ENCODE measurements around the gene CNOT9.

CNOT9 gene

DNA sequence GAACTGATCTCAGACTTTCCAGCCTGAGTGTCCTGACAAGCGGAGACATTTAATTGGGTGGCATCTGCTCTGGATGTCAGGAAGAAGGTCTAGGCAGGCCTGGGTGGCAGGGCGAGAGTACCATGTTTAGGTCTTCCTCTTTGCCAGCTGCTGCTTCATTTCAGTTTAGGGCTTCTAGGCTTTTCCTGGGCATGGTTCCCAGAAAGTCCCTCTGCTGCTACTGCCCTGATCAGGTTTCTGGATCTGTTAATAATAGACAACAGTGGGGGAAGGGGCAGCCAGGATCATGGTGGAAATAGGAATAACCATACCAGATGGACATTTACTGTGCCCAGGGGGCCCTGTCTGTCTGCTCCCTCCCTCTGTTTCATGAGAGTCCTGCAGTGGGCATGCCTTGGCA is 36.8 kb downstream of the CNOT9 start:
- H3K4me3 ChIP-seq (ENCODE audit: control insufficient read depth, low read depth, low read length) = no peak overlapping the region
- TF ChIP-seq, protein P1, sequence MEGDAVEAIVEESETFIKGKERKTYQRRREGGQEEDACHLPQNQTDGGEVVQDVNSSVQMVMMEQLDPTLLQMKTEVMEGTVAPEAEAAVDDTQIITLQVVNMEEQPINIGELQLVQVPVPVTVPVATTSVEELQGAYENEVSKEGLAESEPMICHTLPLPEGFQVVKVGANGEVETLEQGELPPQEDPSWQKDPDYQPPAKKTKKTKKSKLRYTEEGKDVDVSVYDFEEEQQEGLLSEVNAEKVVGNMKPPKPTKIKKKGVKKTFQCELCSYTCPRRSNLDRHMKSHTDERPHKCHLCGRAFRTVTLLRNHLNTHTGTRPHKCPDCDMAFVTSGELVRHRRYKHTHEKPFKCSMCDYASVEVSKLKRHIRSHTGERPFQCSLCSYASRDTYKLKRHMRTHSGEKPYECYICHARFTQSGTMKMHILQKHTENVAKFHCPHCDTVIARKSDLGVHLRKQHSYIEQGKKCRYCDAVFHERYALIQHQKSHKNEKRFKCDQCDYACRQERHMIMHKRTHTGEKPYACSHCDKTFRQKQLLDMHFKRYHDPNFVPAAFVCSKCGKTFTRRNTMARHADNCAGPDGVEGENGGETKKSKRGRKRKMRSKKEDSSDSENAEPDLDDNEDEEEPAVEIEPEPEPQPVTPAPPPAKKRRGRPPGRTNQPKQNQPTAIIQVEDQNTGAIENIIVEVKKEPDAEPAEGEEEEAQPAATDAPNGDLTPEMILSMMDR (IDR thresholded peaks at IDR 0.05; ENCODE audit: control insufficient read depth, insufficient read depth, low read depth, low read length, missing control alignments) = no peak
- DNase-seq (ENCODE audit: low read depth) = no peak

DNA sequence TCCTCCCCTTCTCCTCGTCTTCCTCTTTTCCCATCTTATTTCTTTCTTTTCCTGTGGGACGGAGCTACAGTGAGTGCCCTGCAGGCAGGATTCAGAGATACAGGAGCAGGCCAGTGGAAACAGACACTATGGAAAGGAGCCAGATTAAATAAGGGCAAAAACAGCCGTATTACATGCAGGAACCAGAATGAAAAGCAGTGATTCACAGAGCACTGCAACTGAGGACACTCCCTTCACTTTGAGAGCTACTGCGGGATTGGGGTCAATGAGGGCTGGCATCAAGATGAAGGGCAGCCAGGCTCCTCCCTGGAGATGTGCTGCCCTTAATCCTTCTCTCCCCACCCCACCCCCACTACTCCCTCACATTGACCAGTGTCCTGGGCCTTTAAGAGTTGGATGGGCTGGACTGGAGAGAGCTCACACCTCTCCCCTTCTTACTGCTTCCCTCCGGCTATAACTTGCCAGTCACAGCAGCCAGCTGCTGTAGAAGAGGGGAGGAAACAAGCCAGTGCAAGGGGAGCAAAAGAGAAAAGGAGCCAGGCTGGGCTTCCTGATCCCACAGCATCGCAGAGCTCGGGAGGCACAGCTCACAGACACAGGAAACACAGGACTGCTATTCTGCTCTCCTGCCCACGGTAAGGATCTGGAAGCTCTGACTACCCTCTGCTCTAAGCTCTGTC is 38.9 kb downstream of the CNOT9 start, which contains the start of gene PLCD4:
Gene PLCD4, plus strand, starts transcription at position 464 of the 680 bp plus-strand sequence. CDS start 7,841 bp downstream, outside the sequence.
- H3K4me3 ChIP-seq (ENCODE audit: control insufficient read depth, low read depth, low read length) = peak within 1 kb of the TSS; percentile 5
- DNase-seq (ENCODE audit: low read depth) = peak; percentile 46
- TF ChIP-seq, protein P1 (IDR thresholded peaks at IDR 0.05; ENCODE audit: control insufficient read depth, insufficient read depth, low read depth, low read length, missing control alignments) = peak; percentile 30

DNA sequence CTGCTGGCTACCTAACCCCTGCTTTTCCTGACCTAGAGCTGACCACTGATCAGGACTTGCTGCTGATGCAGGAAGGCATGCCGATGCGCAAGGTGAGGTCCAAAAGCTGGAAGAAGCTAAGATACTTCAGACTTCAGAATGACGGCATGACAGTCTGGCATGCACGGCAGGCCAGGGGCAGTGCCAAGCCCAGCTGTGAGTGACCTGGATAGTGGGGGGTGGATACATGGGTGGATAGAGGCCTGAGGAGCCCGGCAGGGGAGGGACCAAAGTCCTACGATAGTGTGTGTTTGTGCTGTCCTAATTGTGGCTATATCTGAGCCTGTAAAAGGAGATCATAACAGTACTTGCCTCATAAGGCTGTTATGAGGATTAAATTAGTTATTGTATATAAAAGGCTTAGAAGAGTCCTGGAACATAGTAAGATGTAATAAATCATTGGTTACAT is 47.3 kb downstream of the CNOT9 start:
- no peak overlapping the region for H3K4me3 ChIP-seq (ENCODE audit: control insufficient read depth, low read depth, low read length)
- TF ChIP-seq, protein P1 (IDR thresholded peaks at IDR 0.05; ENCODE audit: control insufficient read depth, insufficient read depth, low read depth, low read length, missing control alignments) = no peak
- no peak for DNase-seq (ENCODE audit: low read depth)

DNA sequence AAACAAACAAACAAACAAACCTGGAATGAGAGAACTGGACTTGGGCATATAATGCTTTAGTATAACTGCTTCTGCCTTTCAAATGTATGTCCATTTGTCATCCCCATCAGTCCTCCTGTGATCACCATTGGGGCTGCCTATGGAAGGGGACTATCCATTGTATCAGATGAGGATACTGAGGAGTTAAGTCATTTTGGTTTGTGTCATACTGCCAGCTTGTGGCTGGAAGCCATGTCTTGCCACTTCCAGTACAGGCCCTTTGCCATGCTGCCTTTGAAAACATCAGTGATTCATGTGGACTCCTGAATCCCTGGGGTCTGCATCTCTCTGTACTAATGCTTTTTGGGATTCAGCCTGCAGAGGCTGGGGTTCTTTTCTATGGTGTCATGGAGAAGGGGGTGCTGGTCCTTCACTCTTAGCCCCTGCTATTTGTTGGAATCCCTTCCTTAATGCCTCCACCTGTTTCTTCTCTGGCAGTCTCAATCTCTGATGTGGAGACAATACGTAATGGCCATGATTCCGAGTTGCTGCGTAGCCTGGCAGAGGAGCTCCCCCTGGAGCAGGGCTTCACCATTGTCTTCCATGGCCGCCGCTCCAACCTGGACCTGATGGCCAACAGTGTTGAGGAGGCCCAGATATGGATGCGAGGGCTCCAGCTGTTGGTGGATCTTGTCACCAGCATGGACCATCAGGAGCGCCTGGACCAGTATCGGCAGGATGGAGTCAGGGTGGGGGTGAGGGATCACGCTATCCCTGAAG is 49.6 kb downstream of the CNOT9 start:
- TF ChIP-seq, protein P1 (IDR thresholded peaks at IDR 0.05; ENCODE audit: control insufficient read depth, insufficient read depth, low read depth, low read length, missing control alignments) = peak; percentile 9
- no peak for DNase-seq (ENCODE audit: low read depth)
- no peak overlapping the region for H3K4me3 ChIP-seq (ENCODE audit: control insufficient read depth, low read depth, low read length)

DNA sequence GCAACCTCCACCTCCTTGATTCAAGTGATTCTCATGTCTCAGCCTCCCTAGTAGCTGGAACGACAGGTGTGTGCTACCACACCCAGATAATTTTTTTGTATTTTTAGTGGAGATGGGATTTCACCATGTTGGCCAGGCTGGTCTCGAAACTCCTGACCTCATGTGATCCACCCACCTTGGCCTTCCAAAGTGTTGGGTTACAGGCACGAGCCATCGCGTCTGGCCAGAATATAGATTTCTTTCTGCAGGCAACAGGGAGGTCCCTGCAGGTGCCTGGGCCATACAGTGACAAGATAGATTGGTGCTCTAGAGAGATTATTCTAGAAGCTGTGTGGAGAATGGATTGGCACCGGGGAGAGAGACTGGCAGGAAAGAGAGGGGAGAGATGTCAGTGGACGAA is 52.4 kb downstream of the CNOT9 start:
- TF ChIP-seq, protein P1 (IDR thresholded peaks at IDR 0.05; ENCODE audit: control insufficient read depth, insufficient read depth, low read depth, low read length, missing control alignments) = no peak
- no peak overlapping the region for H3K4me3 ChIP-seq (ENCODE audit: control insufficient read depth, low read depth, low read length)
- no peak for DNase-seq (ENCODE audit: low read depth)

DNA sequence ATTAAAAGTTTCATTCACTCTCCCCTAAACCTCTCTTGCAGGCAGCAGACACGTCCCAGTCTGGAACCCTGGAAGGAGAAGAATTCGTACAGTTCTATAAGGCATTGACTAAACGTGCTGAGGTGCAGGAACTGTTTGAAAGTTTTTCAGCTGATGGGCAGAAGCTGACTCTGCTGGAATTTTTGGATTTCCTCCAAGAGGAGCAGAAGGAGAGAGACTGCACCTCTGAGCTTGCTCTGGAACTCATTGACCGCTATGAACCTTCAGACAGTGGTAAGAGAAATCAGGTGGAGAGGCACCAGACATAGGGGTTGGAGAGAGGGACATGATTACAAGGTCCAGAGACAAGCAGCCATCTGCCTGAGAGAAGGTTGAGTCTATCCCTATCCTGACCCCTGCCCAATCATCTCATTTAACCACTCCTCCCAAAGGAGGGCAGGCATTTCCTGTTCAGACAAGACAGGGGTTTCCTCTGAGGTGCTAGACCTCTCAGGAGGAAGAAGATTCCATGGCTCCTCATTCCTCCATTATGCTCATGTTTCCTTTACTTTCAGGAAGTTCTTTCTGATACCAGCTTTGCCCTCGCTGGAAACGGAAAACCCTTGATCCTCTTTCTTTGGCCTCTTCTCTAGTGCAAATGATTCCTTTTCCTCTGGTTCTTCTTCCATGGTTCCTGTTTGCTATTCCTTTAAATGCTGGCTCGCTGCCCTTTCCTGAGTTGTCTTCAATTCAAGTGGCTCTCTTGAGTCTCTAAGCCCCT is 54.1 kb downstream of the CNOT9 start:
- TF ChIP-seq, protein P1 (IDR thresholded peaks at IDR 0.05; ENCODE audit: control insufficient read depth, insufficient read depth, low read depth, low read length, missing control alignments) = no peak
- no peak overlapping the region for H3K4me3 ChIP-seq (ENCODE audit: control insufficient read depth, low read depth, low read length)
- DNase-seq (ENCODE audit: low read depth) = no peak

All from AG09309 (cell line).